IPS DF 19.7 (cell line): ENCODE results near the gene TMEM191C.
"Not testable (repeated sequence)": the region's sequence is repeated elsewhere in the genome, so short reads cannot be mapped to it uniquely, and the experiment has no call there.

Experiments used
- DNase-seq: peaks from one replicate; pipeline ENCODE4 v3.0.0-alpha.2; 2013; ENCODE audit warnings: low read depth, low spot score

TMEM191C gene

DNA sequence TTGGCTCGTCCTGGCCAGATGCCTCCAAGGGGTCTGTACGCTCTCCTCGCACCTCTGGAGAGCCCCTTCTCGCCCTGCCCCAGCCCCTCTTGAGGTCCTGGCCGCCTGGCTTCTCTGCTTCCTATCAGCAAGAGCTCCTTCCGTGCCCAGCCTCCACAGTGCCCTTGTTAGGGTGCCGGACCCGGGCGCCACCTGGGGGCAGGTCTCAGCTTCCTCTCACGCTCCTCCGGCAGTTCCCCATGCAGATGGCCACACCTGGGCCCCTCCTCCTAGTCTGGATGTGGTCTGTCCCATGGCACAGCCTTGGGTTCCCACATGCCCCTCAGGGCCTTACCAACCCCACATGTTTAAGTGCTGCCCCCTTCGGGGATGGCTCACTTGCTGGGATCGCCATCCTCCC, 6.5 kb downstream of the TMEM191C start:
- not testable (repeated sequence) for DNase-seq

DNA sequence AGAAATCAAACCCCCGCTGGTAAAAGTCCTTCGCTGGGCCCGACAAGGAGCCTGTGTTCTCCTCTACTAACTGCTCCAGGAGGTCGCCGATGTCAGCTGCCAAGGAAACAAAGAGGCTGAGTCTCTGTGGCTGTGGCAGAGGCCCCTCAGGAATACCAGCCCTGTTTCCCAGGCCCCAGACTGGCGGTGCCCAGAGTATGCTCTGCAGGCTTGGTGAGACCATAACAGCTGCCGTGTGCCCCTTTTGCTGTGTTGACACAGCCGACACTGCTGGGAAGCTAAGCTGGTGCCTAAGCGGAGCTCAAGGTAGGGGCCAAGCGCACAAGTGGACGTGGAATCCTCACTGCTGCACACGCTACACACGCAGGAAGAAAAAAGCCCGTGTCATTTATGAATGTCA, 16.9 kb downstream of the TMEM191C start:
- DNase-seq = not testable (repeated sequence)

DNA sequence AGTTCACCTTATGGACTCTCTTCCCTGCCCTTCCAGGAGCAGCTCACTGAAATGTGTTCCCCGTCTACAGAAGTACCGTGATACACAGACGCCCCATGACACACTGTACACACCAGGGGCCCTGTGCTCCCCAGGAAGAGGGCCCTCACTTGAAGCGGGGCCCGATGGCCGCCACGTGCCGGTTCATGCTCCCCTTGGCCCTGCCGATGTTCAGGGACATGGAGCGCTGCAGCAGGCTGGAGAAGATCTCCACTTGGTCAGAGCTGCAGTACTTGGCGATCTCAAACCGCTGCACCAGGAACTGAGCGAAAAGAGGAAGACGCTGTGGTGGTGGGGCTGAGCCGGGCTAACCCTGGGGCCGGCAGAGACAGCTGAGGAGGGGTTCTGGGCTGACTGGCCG, 20.5 kb downstream of the TMEM191C start:
- not testable (repeated sequence) for DNase-seq

DNA sequence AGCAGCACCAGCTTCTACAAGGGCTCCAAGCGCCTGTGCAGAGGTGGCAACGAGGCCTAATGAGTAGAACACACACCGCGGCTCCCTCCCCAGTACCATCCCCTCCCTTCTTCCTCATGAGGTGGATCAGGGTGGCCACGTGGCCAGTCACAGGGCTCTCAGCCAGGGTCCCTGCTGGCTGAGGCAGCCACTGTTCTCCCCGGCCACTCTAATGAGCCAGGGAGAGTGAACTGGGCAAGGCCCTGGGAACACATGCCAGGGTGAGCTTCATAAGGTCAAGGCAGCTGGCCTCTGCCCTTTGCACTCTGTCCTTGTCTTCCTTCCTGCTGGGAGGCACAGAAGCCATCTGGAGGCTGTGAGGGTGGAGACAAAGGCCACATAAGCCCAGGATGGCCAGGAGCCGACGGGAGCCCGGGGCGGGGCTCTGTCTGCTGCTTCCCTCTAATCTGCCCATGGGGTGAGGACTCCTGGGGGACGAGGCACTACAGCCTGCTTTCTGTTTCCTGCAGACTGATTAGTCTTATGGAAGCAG, 22.0 kb downstream of the TMEM191C start:
- DNase-seq = not testable (repeated sequence)

DNA sequence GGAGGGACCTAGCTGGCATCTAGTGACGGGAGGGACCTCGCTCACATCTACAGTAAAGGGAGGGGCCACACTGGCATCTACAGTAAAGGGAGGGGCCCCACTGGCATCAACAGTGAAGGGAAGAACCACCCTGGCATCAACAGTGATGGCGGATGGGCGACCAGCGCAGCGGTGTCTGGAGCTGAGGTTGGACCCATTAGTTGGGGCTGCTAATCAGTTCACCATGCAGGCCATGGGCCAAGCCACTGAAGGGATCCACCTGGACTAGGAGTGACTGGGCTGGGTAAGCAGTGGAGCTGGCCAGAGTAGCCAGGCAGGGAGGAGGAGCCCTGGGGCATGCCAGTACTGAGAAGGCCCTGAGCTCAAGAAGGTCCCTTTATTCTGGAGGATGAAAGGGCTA, 23.4 kb downstream of the TMEM191C start:
- DNase-seq = not testable (repeated sequence)

DNA sequence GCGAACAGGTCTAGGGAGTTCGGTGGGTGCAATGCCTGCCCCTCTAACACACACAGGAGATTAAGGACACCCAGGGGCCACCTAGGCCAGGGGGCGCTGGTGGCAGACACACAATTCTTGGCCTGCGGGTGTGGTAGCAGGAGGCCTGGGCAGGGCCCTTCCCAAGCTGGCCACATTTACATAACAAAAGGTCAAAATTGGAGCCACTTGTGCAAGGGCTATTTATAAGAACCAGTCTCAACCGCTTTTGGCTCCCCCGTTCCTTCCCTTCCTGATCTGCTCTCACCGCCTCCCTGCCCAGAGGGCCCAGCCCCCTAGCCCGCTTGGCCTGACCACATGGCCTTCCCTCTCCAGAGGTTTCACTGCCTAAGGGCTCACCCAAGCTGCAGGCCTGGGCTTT, 25.1 kb downstream of the TMEM191C start:
- DNase-seq = not testable (repeated sequence)

DNA sequence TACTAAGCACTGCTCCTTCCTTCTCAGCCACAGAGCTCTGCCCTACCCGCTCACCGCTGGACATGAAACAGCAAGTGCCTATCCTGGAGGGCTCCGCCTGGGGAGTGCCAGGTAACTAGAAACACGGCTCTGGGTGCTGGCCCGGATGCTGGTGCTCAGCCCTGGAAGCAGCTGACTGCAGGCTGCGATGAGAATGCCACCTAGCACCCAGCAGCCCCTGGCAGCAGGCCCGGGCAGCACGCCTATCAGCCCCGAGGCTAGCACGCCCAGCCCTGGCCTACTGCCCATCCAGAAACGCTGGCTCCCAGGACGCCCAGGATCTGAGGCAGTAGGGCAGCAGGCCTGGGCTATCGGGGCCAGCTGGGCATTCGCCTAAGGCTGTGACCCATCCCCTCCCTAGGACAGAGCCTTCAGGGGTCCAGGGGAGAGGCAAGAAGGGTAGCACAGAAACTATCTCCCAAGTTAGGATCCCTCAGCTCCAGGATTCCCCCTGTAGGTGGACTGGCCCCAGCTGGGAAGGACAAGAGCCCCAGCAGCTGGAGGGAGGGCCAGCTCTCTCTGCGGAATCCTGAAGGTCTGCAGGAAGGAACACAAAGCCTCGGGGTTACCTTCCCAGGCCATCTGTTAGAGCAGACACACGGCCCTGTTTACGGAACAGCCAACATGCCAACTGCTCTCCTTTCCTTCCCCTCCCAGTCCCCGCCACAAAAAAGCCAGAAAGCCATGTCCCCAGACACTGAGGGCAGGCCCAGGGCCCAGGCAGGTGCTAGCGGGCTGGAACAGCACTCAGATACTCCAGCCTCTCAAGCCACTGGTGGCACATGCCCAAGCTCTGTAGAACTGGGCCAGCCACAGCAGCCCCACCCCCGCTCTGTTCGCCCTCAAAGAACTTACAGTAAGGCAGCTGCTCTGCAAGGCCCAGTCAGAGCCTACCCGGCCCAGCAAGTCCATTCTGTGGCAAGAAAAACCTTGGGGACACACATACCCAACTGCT, 26.9 kb downstream of the TMEM191C start:
- not testable (repeated sequence) for DNase-seq

DNA sequence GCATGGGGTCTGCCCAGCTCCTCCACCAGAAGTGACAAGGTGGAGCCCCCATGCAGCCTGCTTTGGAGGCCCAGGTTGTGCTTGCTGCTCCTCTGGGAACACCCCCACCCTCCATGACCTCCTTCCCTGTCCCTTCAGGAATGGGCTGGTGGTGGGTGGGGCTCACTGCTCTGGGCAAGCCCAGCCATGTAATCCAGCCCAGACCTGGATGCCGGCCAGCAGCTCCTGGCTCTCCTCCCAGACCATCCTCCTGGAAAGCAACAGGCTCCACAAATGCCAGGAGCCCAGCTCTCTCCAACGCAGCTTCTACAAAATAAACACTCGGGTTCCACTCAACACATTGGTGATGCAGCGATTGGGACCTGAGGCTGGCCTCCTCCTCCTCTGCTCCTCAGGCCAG, 30.8 kb downstream of the TMEM191C start:
- not testable (repeated sequence) for DNase-seq

DNA sequence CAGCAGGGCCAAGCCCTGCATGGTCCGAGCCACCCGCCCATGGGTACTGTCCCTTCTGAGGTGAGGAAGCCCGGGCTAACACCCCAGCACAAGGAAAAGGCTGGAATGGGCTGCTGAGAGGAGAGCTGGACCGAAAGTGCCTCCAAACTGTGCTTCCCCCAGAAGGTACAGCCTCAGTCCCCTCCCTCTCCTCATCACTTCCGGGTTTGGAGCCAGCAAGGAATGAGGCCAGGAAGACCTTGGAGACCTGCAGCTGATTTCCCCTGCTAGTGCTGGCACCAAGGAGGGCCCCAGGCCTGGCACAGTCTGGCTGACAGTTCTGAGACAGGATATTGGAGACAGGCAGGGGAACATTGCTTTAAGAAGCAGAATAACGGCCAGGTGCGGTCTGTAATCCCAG, 31.3 kb downstream of the TMEM191C start:
- DNase-seq = not testable (repeated sequence)

DNA sequence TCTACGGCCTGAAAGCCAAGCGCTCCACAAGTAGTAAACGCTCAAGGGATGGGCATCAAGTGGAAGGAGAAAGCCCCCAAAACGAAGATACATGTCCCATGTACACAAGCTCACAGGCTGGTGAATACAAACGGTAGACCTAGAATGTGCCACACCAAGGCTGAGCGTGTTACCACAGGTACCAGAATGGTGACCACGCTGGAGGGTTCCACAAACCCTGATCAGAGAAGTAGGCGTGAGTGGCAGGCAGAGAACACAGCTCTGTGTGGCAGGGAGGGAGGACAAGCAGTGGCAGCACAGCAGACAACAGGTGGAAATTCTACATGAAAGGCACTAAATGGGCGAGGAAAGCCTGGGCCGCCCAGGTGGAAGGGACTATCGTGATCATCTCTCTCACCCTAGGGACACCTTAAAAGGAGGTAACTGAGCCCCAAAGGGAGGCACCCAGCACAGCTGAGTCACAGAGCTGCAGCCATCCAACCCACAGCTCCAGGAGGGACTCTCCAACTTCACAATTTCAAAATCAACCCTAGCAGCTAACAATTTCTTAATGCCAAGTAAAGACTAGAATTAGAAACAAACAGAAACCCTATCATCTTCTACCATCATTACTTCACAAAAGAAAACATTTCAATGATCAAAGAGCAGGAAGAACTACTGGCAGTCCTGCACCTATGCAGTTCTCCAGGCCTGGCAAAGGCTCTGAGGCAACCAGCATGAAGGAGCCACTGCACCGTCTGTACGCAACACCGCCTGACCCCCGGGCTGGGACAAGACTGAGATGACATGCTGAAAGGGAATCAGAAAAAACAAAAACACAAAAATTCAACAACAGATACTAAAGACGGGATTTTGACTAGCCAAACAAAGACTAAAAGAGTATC, 32.7 kb downstream of the TMEM191C start:
- not testable (repeated sequence) for DNase-seq

DNA sequence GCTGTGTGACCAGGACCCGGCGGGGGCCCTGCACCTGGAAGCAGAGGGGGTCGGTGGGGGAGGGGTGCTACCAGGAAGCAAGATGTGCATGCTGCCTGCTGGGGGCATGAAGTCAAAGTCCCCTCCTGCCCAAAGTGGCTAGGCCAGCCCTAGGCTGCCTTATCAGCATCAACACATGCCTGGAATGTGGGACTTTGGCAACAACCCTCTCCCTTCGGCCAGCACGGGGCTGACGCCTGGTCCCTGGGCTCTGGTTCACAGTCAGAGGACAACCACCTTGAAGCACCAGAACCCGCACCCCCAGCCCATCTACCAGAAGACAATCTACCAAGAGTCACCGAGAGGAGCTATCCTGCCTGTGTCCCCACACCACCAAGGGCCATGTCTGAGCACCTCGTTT, 43.2 kb downstream of the TMEM191C start:
- not testable (repeated sequence) for DNase-seq

DNA sequence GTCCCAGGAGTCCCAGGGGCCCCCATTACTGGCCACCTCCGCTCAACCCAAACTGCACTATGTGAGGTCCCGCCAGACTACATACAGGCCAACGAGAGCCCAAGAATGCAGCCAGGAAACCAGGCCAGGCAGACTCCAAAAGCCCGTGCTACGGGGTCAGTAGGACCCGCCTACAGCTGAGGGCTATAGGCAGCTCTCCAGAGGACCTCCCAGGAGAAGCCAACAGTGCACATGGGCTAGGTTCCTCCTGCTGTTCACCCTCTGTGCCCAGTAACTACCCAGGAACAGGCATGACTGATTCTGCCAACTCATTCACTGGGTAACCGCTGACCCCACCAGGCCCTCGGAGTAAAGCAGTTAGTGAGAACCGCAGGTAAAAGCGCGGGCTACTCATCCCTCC, 44.8 kb downstream of the TMEM191C start:
- DNase-seq = not testable (repeated sequence)

DNA sequence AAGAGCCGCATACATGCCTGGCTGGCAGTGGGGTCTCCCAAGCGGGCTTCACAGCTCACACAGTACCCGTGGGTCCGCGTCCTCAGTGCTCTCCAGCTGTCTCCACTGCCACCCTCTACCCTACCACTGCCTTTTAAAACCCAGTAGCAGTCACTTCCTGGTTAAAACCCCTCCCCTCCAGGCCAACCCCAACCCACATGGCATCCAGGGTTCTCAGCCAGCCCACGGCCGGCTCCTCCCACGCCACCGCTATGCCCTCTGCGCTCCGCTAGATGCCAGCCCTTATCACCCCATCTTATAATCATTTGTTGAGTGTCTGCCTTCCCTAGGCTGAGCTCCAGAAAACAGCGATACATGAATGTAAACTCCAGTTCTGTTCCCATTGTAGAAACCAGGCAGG, 46.9 kb downstream of the TMEM191C start:
- not testable (repeated sequence) for DNase-seq

DNA sequence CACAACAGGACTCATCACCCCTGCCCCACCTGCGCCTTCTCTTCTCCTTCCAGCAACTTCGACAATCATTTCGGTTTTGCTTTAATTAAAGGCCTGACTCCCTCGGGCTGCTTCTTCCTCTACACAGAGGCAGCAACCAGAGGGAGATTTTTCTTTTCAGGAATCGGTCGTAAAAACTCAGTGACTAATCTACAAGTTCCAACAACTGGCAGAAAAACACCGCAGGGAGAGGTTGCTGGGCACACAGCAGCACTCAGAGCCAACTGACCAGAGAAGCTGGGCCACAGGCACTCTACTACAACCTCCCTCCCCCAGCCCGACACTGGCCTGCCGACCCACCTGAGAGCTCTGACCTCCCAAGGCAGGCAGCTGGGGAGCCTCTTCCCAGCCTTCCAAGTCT, 48.0 kb downstream of the TMEM191C start:
- not testable (repeated sequence) for DNase-seq

DNA sequence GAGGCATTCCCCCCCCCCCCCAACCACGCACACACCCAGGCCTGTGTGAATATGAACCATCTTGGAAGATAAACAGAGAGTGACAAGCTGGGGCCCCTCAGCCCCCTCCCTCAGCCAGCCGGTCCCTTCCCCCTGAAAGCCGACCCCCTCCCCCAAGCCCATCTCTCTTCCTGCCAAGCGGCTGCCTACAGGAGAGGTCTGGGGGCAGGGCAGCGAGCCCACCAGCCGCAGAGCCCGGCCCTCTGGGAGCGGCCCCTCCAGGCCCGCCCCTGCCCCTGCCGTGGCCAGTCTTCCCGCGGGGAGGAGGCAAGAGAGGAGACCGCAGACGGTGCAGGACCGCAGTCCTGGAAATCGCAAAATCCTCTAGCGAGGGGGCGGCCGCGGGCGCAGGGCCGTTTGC, 49.3 kb downstream of the TMEM191C start:
- not testable (repeated sequence) for DNase-seq

DNA sequence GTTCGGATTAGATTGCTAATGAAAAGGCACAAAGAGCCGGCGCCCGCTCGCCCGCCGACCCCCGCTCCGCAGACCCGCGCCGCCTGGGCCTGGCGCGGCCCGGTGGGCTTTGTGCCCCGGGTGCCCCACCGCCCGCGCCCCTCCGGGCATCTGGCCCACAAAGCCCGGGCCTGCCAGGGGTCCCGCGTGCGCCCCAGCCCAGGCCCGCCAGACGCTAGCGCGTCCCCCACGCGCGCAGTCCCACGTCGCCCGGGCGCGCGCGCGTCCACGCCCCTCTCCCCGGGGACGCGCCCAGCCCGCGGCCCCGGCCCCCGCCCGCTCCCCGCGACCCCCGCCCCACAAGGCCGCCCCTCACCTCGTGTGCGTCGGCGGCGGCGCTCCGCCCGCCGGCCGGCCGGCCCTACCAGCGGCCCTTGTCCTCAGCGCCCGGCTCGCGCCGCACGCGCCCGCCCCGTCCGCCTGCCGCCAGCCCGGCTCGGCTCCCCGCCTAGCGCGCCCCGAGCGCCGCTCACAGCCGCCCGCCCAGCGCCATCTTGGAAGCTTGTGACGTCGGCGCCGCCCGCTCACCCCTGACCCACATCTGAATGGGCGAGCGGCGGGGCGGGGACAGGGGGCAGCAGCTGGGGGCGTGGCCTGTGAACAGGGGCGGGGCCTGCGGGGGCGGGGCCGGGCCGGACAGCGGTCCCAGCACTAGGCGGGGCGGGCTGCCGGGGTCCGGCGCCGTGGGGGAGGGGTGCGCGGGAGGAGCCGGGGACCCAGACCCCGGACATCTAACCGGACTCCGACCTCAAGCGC, 50.0 kb downstream of the TMEM191C start:
- DNase-seq = not testable (repeated sequence)
